Caki2 (cell line): ENCODE measurements around the gene TRIM46. TPM values are rescaled to one million over a fixed set of nuclear protein-coding genes. Genes with fewer than 3 reads are reported as not detected.

ENCODE experiments used
- DNase-seq: peaks from one replicate; pipeline ENCODE4 v3.0.0-alpha.2; 2015; ENCODE audit warnings: low read depth
- in situ Hi-C: cut with HindIII; loops from 2 replicates; pipeline ENCODE4 v1.10.0; 2016; ENCODE audit warnings: low sequenced_read_pairs, low pct_unique_long_range_greater_than_20kb, mixed read lengths
- total RNA-seq: library from RNA; depleted of rRNA; stranded (reverse); fragments of >200 nt; shearing (Covaris generic); gene quantifications from 2 replicates; pipeline ENCODE4 v1.2.3, GENCODE V29; 2014; ENCODE audit warnings: low replicate concordance

Gene TRIM46
- total RNA-seq, 1 experiment from 2014 or later = not detected

GRCh38 chr1:155168456-155169210 lies 5.0 kb upstream of the TRIM46 start:
- in situ Hi-C loops = no loop called here
- DNase-seq = no peak

- DNase-seq = no peak
- in situ Hi-C loops = no loop called here
These were observed 4.1 kb upstream of the TRIM46 start for GRCh38 chr1:155169541-155169940.

- in situ Hi-C loops = no loop called here
- no peak for DNase-seq
These were observed 3.4 kb upstream of the TRIM46 start for GRCh38 chr1:155170101-155170785.

GRCh38 chr1:155170806-155171205 lies 2.8 kb upstream of the TRIM46 start:
- no peak for DNase-seq
- in situ Hi-C loops = no loop called here

GRCh38 chr1:155171836-155172731 lies 1.6 kb upstream of the TRIM46 start:
- no peak for DNase-seq
- in situ Hi-C loops = no loop called here

- DNase-seq = peak; percentile 89
- in situ Hi-C loops = no loop called here
These were observed 744 bp upstream of the TRIM46 start, which contains the start of gene KRTCAP2 for GRCh38 chr1:155172732-155173477. TSS of gene KRTCAP2 (minus strand) at chr1:155173304. CDS start at chr1:155173224, 80 bp downstream.

GRCh38 chr1:155174324-155175280 lies 953 bp downstream of the TRIM46 start:
- in situ Hi-C loops = no loop called here
- no peak for DNase-seq

- in situ Hi-C loops = no loop called here
These were observed 1.8 kb downstream of the TRIM46 start for GRCh38 chr1:155175281-155175926.

GRCh38 chr1:155175927-155176371 lies 2.3 kb downstream of the TRIM46 start:
- DNase-seq = no peak
- in situ Hi-C loops = no loop called here

More at GRCh38 chr1:155175281-155175926, 1.8 kb downstream of the TRIM46 start:
- DNase-seq = no peak

GRCh38 chr1:155176544-155177071 lies 3.0 kb downstream of the TRIM46 start:
- in situ Hi-C loops = no loop called here
- DNase-seq = peak; percentile 61

GRCh38 chr1:155177192-155177917 lies 3.7 kb downstream of the TRIM46 start:
- in situ Hi-C loops = no loop called here
- DNase-seq = no peak

- DNase-seq = no peak
- in situ Hi-C loops = no loop called here
These were observed 4.3 kb downstream of the TRIM46 start for GRCh38 chr1:155177918-155178281.

GRCh38 chr1:155178441-155179111 lies 4.9 kb downstream of the TRIM46 start:
- in situ Hi-C loops = no loop called here
- DNase-seq = no peak

- no peak for DNase-seq
- in situ Hi-C loops = no loop called here
These were observed 5.7 kb downstream of the TRIM46 start for GRCh38 chr1:155179112-155180031.
